WTC11 (cell line): ENCODE measurements around the gene SYNE3. TPM values are rescaled to one million over a fixed set of nuclear protein-coding genes. Genes with fewer than 3 reads are reported as not detected.

Experiments
- ATAC-seq: fragments of 200-7000 bp; cut with Tn5 transposase; 2 replicates; pipeline ENCODE4 v1.10.0; 2021; ENCODE audit warnings: mild to moderate bottlenecking, moderate library complexity
- CTCF ChIA-PET: fragments of 300-600 bp; sonication (Branson Sonifier 250); formaldehyde crosslinking; loops from one replicate; lab custom pipeline; 2021; ENCODE audit warnings: antibody characterized with exemption; lab: Charles Lee
- POLR2A ChIA-PET: fragments of 350-600 bp; sonication (Branson Sonifier 250); formaldehyde crosslinking; loops from one replicate; lab custom pipeline; 2021; ENCODE audit warnings: antibody characterized with exemption; lab: Charles Lee
- DNase-seq: peaks from one replicate; pipeline ENCODE4 v3.0.0; 2021; ENCODE audit warnings: low spot score
- H3K27ac Mint-ChIP-seq: 2 replicates; pipeline ENCODE4 v1.8.0; 2021; ENCODE audit warnings: mixed read lengths
- H3K27me3 Mint-ChIP-seq: 2 replicates; pipeline ENCODE4 v1.8.0; 2021; ENCODE audit warnings: low read depth, mild to moderate bottlenecking, moderate library complexity, mixed read lengths
- H3K36me3 Mint-ChIP-seq: 2 replicates; pipeline ENCODE4 v1.8.0; 2021; ENCODE audit warnings: mixed read lengths
- H3K4me1 Mint-ChIP-seq: 2 replicates; pipeline ENCODE4 v1.8.0; 2022; ENCODE audit warnings: mixed read lengths
- H3K4me3 Mint-ChIP-seq: 2 replicates; pipeline ENCODE4 v1.8.0; 2021; ENCODE audit warnings: mild to moderate bottlenecking, moderate library complexity, mixed read lengths
- H3K9me3 Mint-ChIP-seq: 2 replicates; pipeline ENCODE4 v1.8.0; 2021; ENCODE audit warnings: mixed read lengths
- ELF4 ChIP-seq: sonication (generic); formaldehyde crosslinking; IDR thresholded peaks from 2 replicates; pipeline ENCODE4 v1.8.1; 2022; ENCODE audit warnings: low read depth, mild to moderate bottlenecking, moderate library complexity, missing genetic modification reagents
- NR3C1 ChIP-seq: sonication (generic); formaldehyde crosslinking; conservative IDR thresholded peaks from 2 replicates; pipeline ENCODE4 v1.8.1; 2023; ENCODE audit warnings: low read depth, mild to moderate bottlenecking, missing genetic modification reagents
- TEAD1 ChIP-seq: sonication (generic); formaldehyde crosslinking; IDR thresholded peaks from 2 replicates; pipeline ENCODE4 v1.8.0; 2022; ENCODE audit warnings: mild to moderate bottlenecking, missing genetic modification reagents
- ZNF396 ChIP-seq: fragments of 250-450 bp; sonication (Bioruptor Pico); IDR thresholded peaks from 2 replicates; pipeline ENCODE4 v1.8.0; 2021; ENCODE audit warnings: mild to moderate bottlenecking, moderate library complexity, borderline replicate concordance
- total RNA-seq: library from RNA; stranded (reverse); gene quantifications from 3 replicates; pipeline ENCODE4 v1.2.3, GENCODE V29; 2021
- TF ChIP-seq, protein P1 (sequence below): fragments of 250-450 bp; sonication (Bioruptor Pico); IDR thresholded peaks from 2 replicates; pipeline ENCODE4 v1.9.0; 2021; ENCODE audit warnings: mild to moderate bottlenecking
- TF ChIP-seq, protein P2 (sequence below): fragments of 200-600 bp; IDR thresholded peaks from 2 replicates; pipeline ENCODE4 v1.8.0; 2022; ENCODE audit warnings: antibody characterized with exemption
- TF ChIP-seq, protein P3 (sequence below): sonication (generic); formaldehyde crosslinking; IDR thresholded peaks from 2 replicates; pipeline ENCODE4 v1.8.0; 2023; ENCODE audit warnings: missing genetic modification reagents, mild to moderate bottlenecking, borderline replicate concordance
- TF ChIP-seq, protein P4 (sequence below): sonication (generic); formaldehyde crosslinking; IDR thresholded peaks from 2 replicates; pipeline ENCODE4 v1.8.1; 2023; ENCODE audit warnings: mild to moderate bottlenecking, moderate library complexity, missing genetic modification reagents
- TF ChIP-seq, protein P5 (sequence below): sonication (generic); formaldehyde crosslinking; IDR thresholded peaks from 2 replicates; pipeline ENCODE4 v1.8.0; 2022; ENCODE audit warnings: mild to moderate bottlenecking, missing genetic modification reagents

Gene SYNE3
- total RNA-seq, 1 experiment from 2014 or later, result 0.24 TPM

DNA sequence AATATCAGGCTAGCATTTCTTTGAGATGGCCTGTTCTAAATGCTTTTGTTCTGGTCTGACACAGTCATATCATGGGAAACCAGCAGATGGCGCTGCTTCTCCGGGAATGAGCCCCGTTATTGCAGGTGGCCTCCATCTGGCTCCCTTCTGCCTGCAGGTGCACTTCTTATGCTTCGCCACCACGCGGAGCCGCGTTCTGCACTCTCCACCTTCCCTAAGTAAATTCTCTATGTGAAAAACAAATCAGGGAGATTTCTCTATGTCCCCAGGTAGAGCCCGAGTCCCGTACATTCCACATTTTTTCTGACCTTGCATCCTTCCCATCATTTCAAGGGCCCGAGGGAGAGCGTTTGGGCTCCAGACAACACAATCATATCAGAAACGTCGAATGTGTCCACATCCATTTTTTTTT lies 44.6 kb upstream of the SYNE3 start:
- Mint-ChIP-seq H3K27ac (no peak overlapping the region), H3K4me1 (peaks cover 36% of the 10 kb centered on the region)
- CTCF ChIA-PET, result interaction anchor here (0.7 to 4.2 kb wide), 16 partner anchors 37 to 540 kb away, joined by 3 to 32 read pairs (median 4); partner anchors contain the start of genes C14orf132 and TCL1B
- TF ChIP-seq, protein P1, sequence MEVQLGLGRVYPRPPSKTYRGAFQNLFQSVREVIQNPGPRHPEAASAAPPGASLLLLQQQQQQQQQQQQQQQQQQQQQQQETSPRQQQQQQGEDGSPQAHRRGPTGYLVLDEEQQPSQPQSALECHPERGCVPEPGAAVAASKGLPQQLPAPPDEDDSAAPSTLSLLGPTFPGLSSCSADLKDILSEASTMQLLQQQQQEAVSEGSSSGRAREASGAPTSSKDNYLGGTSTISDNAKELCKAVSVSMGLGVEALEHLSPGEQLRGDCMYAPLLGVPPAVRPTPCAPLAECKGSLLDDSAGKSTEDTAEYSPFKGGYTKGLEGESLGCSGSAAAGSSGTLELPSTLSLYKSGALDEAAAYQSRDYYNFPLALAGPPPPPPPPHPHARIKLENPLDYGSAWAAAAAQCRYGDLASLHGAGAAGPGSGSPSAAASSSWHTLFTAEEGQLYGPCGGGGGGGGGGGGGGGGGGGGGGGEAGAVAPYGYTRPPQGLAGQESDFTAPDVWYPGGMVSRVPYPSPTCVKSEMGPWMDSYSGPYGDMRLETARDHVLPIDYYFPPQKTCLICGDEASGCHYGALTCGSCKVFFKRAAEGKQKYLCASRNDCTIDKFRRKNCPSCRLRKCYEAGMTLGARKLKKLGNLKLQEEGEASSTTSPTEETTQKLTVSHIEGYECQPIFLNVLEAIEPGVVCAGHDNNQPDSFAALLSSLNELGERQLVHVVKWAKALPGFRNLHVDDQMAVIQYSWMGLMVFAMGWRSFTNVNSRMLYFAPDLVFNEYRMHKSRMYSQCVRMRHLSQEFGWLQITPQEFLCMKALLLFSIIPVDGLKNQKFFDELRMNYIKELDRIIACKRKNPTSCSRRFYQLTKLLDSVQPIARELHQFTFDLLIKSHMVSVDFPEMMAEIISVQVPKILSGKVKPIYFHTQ (CRISPR knock-in tag), result no peak
- TF ChIP-seq, protein P2, sequence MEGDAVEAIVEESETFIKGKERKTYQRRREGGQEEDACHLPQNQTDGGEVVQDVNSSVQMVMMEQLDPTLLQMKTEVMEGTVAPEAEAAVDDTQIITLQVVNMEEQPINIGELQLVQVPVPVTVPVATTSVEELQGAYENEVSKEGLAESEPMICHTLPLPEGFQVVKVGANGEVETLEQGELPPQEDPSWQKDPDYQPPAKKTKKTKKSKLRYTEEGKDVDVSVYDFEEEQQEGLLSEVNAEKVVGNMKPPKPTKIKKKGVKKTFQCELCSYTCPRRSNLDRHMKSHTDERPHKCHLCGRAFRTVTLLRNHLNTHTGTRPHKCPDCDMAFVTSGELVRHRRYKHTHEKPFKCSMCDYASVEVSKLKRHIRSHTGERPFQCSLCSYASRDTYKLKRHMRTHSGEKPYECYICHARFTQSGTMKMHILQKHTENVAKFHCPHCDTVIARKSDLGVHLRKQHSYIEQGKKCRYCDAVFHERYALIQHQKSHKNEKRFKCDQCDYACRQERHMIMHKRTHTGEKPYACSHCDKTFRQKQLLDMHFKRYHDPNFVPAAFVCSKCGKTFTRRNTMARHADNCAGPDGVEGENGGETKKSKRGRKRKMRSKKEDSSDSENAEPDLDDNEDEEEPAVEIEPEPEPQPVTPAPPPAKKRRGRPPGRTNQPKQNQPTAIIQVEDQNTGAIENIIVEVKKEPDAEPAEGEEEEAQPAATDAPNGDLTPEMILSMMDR, result peak; percentile 96
- TF ChIP-seq, all 79 proteins: peak for 1
- peak; percentile 89 for ATAC-seq
- DNase-seq, result peak; percentile 96
- peaks cover 35% of the 10 kb centered on the region for H3K27me3 Mint-ChIP-seq
- H3K9me3 Mint-ChIP-seq, result peaks cover 5% of the 10 kb centered on the region
- no peak overlapping the region for H3K4me3 Mint-ChIP-seq
- no peaks in the 10 kb centered on the region for H3K36me3 Mint-ChIP-seq
- POLR2A ChIA-PET, result no interaction called here

DNA sequence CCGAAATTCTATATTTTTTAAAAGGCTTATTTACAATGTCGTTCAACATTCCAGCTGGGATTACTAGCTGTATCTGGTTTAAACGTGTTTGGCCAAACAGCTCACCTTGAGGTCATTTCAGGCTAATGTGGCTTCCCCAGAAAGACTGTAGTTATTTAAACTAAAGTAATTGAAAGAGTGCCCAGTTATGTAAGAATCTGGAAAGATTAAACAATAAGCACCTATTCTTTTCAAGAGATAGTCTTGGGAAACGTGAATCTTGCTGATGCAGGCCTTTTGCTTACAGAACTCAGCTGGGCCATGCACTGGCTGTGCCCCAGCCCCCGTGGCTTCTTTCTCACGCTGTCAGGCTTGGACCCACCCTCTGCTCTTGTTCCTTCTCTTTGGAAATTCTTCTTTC lies 42.8 kb upstream of the SYNE3 start:
- no peak for DNase-seq

DNA sequence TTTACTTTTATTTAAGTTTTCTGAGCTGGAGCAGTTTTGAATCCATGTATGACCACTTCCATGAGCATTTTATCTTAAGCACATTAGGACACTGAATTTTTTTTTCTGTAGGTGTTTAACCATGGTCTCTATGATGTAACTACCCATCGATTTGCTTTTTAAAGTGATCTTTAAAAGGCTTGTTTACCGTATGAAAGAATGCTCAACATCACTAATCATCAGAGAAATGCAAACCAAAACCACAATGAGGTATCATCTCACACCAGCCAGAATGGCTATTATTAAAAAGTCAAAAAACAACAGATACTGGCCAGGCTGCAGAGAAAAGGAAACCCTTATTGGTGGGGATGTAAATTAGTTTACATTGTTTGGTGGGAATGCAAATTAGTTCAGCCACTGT lies 41.4 kb upstream of the SYNE3 start:
- CTCF ChIA-PET, result interaction anchor here (1.0 to 1.6 kb wide), 6 partner anchors 9 to 540 kb away, joined by 3 to 7 read pairs (median 5); partner anchors contain the start of genes GLRX5 and TCL1B
- TF ChIP-seq, protein P3, sequence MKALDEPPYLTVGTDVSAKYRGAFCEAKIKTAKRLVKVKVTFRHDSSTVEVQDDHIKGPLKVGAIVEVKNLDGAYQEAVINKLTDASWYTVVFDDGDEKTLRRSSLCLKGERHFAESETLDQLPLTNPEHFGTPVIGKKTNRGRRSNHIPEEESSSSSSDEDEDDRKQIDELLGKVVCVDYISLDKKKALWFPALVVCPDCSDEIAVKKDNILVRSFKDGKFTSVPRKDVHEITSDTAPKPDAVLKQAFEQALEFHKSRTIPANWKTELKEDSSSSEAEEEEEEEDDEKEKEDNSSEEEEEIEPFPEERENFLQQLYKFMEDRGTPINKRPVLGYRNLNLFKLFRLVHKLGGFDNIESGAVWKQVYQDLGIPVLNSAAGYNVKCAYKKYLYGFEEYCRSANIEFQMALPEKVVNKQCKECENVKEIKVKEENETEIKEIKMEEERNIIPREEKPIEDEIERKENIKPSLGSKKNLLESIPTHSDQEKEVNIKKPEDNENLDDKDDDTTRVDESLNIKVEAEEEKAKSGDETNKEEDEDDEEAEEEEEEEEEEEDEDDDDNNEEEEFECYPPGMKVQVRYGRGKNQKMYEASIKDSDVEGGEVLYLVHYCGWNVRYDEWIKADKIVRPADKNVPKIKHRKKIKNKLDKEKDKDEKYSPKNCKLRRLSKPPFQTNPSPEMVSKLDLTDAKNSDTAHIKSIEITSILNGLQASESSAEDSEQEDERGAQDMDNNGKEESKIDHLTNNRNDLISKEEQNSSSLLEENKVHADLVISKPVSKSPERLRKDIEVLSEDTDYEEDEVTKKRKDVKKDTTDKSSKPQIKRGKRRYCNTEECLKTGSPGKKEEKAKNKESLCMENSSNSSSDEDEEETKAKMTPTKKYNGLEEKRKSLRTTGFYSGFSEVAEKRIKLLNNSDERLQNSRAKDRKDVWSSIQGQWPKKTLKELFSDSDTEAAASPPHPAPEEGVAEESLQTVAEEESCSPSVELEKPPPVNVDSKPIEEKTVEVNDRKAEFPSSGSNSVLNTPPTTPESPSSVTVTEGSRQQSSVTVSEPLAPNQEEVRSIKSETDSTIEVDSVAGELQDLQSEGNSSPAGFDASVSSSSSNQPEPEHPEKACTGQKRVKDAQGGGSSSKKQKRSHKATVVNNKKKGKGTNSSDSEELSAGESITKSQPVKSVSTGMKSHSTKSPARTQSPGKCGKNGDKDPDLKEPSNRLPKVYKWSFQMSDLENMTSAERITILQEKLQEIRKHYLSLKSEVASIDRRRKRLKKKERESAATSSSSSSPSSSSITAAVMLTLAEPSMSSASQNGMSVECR, result no peak
- TF ChIP-seq, protein P4, sequence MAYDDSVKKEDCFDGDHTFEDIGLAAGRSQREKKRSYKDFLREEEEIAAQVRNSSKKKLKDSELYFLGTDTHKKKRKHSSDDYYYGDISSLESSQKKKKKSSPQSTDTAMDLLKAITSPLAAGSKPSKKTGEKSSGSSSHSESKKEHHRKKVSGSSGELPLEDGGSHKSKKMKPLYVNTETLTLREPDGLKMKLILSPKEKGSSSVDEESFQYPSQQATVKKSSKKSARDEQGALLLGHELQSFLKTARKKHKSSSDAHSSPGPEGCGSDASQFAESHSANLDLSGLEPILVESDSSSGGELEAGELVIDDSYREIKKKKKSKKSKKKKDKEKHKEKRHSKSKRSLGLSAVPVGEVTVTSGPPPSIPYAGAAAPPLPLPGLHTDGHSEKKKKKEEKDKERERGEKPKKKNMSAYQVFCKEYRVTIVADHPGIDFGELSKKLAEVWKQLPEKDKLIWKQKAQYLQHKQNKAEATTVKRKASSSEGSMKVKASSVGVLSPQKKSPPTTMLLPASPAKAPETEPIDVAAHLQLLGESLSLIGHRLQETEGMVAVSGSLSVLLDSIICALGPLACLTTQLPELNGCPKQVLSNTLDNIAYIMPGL (CRISPR knock-in tag), result no peak
- no peak for TF ChIP-seq NR3C1 (CRISPR knock-in tag)
- TF ChIP-seq, protein P2, result no peak
- TF ChIP-seq ELF4 (CRISPR knock-in tag), result no peak
- no peak for TF ChIP-seq TEAD1 (CRISPR knock-in tag)

More for the DNA sequence above, 42.8 kb upstream of the SYNE3 start:
- H3K4me3 Mint-ChIP-seq, result no peak overlapping the region
- no peak for ATAC-seq
- peaks cover 5% of the 10 kb centered on the region for H3K9me3 Mint-ChIP-seq
- CTCF ChIA-PET, result interaction anchor here (0.5 to 2.3 kb wide), 13 partner anchors 52 to 541 kb away, joined by 3 to 17 read pairs (median 5); partner anchors contain the start of gene TCL1B
- no peak for TF ChIP-seq ZNF396 (CRISPR knock-in tag)
- TF ChIP-seq, protein P3, result no peak
- TF ChIP-seq, protein P5, sequence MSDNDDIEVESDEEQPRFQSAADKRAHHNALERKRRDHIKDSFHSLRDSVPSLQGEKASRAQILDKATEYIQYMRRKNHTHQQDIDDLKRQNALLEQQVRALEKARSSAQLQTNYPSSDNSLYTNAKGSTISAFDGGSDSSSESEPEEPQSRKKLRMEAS (CRISPR knock-in tag), result no peak
- H3K36me3 Mint-ChIP-seq, result no peaks in the 10 kb centered on the region
- peaks cover 40% of the 10 kb centered on the region for H3K27me3 Mint-ChIP-seq
- POLR2A ChIA-PET, result interaction anchor here (1.1 kb wide), 1 partner anchor 143 kb away, joined by 3 read pairs; no protein-coding TSS in a partner anchor
- H3K27ac Mint-ChIP-seq, result no peak overlapping the region
- H3K4me1 Mint-ChIP-seq, result peaks cover 36% of the 10 kb centered on the region

More for the DNA sequence above, 41.4 kb upstream of the SYNE3 start:
- peaks cover 41% of the 10 kb centered on the region for H3K27me3 Mint-ChIP-seq
- H3K27ac Mint-ChIP-seq, result no peak overlapping the region
- H3K4me3 Mint-ChIP-seq, result no peak overlapping the region
- POLR2A ChIA-PET, result no interaction called here
- ATAC-seq, result no peak
- H3K36me3 Mint-ChIP-seq, result no peaks in the 10 kb centered on the region
- no peak for DNase-seq
- H3K4me1 Mint-ChIP-seq, result peaks cover 34% of the 10 kb centered on the region
- peaks cover 5% of the 10 kb centered on the region for H3K9me3 Mint-ChIP-seq
